ENCODE data around the gene NT5C1B.

DNA sequence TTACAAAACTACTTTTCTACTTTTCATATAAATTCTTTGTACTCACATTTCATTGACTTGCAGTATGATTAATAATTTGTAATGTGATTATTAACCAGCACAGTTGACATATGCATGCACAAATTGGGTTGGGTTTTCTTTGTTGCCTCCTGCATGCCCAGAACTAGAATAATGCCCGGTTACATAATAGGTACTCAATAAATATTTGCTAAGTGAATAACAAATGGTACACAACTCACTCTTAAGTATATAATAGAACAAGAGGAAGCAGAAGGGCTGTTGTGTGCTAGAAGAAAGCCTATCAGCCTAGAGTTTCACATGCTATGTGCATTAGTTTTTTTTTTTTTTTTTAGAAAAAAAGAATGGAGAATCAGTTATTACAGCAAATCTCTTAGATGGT, 38.2 kb downstream of the NT5C1B start:
- TF ChIP-seq, protein P1, sequence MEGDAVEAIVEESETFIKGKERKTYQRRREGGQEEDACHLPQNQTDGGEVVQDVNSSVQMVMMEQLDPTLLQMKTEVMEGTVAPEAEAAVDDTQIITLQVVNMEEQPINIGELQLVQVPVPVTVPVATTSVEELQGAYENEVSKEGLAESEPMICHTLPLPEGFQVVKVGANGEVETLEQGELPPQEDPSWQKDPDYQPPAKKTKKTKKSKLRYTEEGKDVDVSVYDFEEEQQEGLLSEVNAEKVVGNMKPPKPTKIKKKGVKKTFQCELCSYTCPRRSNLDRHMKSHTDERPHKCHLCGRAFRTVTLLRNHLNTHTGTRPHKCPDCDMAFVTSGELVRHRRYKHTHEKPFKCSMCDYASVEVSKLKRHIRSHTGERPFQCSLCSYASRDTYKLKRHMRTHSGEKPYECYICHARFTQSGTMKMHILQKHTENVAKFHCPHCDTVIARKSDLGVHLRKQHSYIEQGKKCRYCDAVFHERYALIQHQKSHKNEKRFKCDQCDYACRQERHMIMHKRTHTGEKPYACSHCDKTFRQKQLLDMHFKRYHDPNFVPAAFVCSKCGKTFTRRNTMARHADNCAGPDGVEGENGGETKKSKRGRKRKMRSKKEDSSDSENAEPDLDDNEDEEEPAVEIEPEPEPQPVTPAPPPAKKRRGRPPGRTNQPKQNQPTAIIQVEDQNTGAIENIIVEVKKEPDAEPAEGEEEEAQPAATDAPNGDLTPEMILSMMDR (conservative IDR thresholded peaks at IDR 0.05; ENCODE audit: low read length) = no peak
- no peak for TF ChIP-seq EZH2phosphoT487 (IDR thresholded peaks at IDR 0.05; ENCODE audit: borderline replicate concordance)
